HL-60 (cell line): ENCODE data around the gene MT1X.

Source experiments
- DNase-seq, 2 experiments: peaks; one replicate each; pipeline ENCODE4 v3.0.0-alpha.2; 2010 to 2020; ENCODE audit warnings: low read depth in 1 of 2, low spot score in 1 of 2
- H3K27ac ChIP-seq: fragments of 250-450 bp; sonication (Bioruptor Pico); replicated peaks from 2 replicates; pipeline ENCODE4 v1.5.1; 2020; ENCODE audit warnings: mild to moderate bottlenecking, moderate library complexity
- H3K27me3 ChIP-seq: fragments of 250-450 bp; sonication (Bioruptor Pico); 2 replicates; pipeline ENCODE4 v1.5.1; 2021; ENCODE audit warnings: mild to moderate bottlenecking, moderate library complexity; ENCODE audit not compliant: insufficient read depth, poor library complexity, severe bottlenecking
- H3K4me3 ChIP-seq: replicated peaks from 2 replicates; pipeline ENCODE4 v1.5.1; 2011; ENCODE audit warnings: mild to moderate bottlenecking, control low read depth, low read length; ENCODE audit not compliant: insufficient read depth
- GABPA ChIP-seq: IDR thresholded peaks from 2 replicates; pipeline ENCODE4 v1.6.1; 2012; ENCODE audit warnings: low read depth
- POLR2AphosphoS5 ChIP-seq: IDR thresholded peaks from 2 replicates; pipeline ENCODE4 v1.6.1; 2012; ENCODE audit warnings: low read depth
- REST ChIP-seq: IDR thresholded peaks from 2 replicates; pipeline ENCODE4 v1.6.1; 2012; ENCODE audit warnings: low read depth; ENCODE audit not compliant: insufficient replicate concordance
- SPI1 ChIP-seq: IDR thresholded peaks from 2 replicates; pipeline ENCODE4 v1.6.1; 2012; ENCODE audit warnings: low read depth, mild to moderate bottlenecking, borderline replicate concordance
- TF ChIP-seq, protein P1 (sequence below): IDR thresholded peaks from one replicate; pipeline ENCODE4 v1.5.1; 2011; ENCODE audit warnings: low read length, control low read depth, inconsistent platforms; ENCODE audit not compliant: insufficient read depth

MT1X gene

GRCh38 chr16:56647641-56648431, 34.4 kb upstream of the MT1X start:
- Histone ChIP-seq H3K4me3 (no peak overlapping the region), H3K27me3 (peaks cover 69% of the 10 kb centered on the region), H3K27ac (no peak overlapping the region)
- TF ChIP-seq, protein P1, sequence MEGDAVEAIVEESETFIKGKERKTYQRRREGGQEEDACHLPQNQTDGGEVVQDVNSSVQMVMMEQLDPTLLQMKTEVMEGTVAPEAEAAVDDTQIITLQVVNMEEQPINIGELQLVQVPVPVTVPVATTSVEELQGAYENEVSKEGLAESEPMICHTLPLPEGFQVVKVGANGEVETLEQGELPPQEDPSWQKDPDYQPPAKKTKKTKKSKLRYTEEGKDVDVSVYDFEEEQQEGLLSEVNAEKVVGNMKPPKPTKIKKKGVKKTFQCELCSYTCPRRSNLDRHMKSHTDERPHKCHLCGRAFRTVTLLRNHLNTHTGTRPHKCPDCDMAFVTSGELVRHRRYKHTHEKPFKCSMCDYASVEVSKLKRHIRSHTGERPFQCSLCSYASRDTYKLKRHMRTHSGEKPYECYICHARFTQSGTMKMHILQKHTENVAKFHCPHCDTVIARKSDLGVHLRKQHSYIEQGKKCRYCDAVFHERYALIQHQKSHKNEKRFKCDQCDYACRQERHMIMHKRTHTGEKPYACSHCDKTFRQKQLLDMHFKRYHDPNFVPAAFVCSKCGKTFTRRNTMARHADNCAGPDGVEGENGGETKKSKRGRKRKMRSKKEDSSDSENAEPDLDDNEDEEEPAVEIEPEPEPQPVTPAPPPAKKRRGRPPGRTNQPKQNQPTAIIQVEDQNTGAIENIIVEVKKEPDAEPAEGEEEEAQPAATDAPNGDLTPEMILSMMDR = no peak
- TF ChIP-seq REST = no peak
- TF ChIP-seq SPI1 = no peak
- no peak for TF ChIP-seq GABPA
- no peak for TF ChIP-seq POLR2AphosphoS5
- DNase-seq = no peak

DNA sequence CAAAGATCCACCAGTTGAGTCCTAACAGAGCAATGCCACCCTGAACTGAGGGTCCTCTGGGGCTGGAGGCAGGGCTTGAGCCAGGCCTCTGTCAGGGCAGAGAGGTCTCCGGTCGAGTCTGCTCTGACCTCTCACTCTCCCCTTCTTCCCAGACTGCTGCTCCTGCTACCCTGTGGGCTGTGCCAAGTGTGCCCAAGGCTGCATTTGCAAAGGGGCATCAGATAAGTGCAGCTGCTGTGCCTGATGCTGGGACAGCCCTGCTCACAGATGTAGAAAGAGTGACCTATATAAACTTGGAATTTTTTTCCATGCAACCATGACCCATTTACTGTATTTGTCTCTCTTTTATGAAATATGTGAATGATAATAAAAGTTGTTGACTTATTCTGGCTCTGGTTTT, 33.0 kb upstream of the MT1X start:
- peaks cover 63% of the 10 kb centered on the region for H3K27me3 ChIP-seq
- TF ChIP-seq, protein P1 = no peak
- no peak for TF ChIP-seq GABPA
- no peak for TF ChIP-seq SPI1
- TF ChIP-seq REST = no peak
- no peak for TF ChIP-seq POLR2AphosphoS5
- DNase-seq = no peak
- no peak overlapping the region for H3K27ac ChIP-seq
- H3K4me3 ChIP-seq = no peak overlapping the region

DNA sequence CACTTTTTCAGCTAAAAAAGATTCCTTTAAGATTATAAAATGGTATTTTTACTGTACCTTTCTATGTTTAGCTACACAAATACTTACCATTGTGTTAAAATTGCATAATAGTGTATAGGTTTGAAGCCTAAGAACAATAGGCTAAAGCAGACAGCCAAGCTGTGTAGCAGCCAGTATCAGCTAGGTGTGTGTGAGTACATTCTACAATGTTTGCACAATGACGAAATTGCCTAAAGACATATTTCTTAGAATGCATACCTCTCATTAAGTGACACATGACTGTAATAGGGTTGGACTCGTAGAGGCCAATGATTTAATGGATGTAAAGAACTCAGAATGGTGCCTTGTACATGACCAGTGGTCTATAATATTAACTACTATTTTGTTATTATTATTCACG, 32.5 kb upstream of the MT1X start:
- H3K27me3 ChIP-seq = peaks cover 58% of the 10 kb centered on the region

More for the DNA sequence above, 32.5 kb upstream of the MT1X start:
- no peak overlapping the region for H3K27ac ChIP-seq
- no peak overlapping the region for H3K4me3 ChIP-seq
- TF ChIP-seq GABPA (no peak), POLR2AphosphoS5 (no peak), REST (no peak), SPI1 (no peak)
- TF ChIP-seq, protein P1 = no peak
- DNase-seq = no peak
